Thyroid gland (tissue), 4 donors: ENCODE measurements around the gene HTRA3.

ENCODE experiments used
- CTCF ChIP-seq, 6 experiments: fragments of 200-600 bp in 3 of 6; fragments of 450-650 bp in 3 of 6; sonication (generic) in 3 of 6; IDR thresholded peaks; one replicate each; pipeline ENCODE4 v1.5.1; 2016 to 2019; ENCODE audit warnings: antibody characterized with exemption in 6 of 6, mild to moderate bottlenecking in 2 of 6, inconsistent platforms in 1 of 6, moderate library complexity in 1 of 6
- POLR2A ChIP-seq, 2 donors: fragments of 450-650 bp; IDR thresholded peaks; one replicate each; pipeline ENCODE4 v1.6.1; 2017; ENCODE audit warnings: antibody characterized with exemption in 2 of 2, mild to moderate bottlenecking in 2 of 2, moderate library complexity in 1 of 2

- TF ChIP-seq CTCF (IDR thresholded peaks at IDR 0.05) (no peak), POLR2A (IDR thresholded peaks at IDR 0.05) (no peak)
These were observed 80.8 kb downstream of the HTRA3 start for GRCh38 chr4:8350352-8350751.
